Measurements from ENCODE around the gene VARS1.

VARS1 gene

GRCh38 chr6:31771992-31772358 is 23.6 kb downstream of the VARS1 start:
- DNase-seq (ENCODE audit: low read depth in 2 of 2): no peak

DNA sequence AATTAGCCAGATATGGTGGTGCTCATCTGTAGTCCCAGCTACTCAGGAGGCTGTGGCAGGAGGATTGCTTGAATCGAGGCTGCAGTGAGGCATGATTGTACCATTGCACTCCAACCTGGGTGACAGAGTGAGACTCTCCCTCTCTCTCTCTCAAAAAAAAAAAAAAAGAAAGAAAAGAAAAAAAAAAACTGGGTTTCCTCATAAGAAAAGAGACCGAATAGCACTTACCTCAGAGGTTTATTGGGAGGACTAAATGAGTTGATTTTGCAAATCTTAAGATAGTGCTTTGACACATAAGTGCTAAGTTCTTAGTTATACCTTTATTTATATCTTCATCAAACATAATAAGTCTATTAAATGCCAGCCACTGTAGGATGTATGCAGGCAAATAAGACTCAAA is 24.7 kb downstream of the VARS1 start:
- DNase-seq (ENCODE audit: low read depth in 2 of 2): no peak

DNA sequence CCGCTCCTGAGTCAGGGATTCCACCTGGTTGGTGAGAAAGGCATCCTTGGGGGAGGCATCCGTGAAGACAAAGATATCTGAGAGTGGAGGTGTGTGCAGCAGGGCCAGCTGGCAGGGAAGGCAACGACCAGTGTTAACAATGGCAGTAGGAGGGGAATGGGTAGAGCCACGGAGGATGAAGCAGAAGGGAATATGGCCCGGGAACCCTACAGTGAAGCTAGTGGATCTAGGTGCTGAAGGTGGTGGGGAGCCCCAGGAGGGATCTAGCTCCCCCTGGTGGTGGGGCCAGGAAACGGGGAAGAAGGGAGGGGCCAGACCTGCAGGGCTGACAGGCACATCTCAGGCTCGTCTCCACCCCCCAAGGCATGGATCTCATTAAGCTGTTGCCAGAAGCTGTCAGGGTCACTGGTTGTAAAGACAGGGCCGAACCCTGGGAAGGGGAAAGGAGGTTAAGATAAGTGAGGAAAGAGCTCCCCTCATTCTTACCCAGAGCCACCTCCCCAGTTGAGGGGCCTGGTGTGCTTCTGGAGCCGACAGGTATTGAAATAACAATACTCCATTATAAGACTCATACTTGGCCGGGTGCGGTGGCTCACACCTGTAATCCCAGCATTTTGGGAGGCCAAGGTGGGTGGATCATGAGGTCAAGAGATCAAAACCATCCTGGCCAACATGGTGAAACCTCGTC is 25.7 kb downstream of the VARS1 start:
- DNase-seq (ENCODE audit: low read depth in 2 of 2): peak; percentile 66 to 67

- no peak for DNase-seq (ENCODE audit: low read depth in 2 of 2)
Measured at GRCh38 chr6:31768363-31769257, 26.9 kb downstream of the VARS1 start.

DNA sequence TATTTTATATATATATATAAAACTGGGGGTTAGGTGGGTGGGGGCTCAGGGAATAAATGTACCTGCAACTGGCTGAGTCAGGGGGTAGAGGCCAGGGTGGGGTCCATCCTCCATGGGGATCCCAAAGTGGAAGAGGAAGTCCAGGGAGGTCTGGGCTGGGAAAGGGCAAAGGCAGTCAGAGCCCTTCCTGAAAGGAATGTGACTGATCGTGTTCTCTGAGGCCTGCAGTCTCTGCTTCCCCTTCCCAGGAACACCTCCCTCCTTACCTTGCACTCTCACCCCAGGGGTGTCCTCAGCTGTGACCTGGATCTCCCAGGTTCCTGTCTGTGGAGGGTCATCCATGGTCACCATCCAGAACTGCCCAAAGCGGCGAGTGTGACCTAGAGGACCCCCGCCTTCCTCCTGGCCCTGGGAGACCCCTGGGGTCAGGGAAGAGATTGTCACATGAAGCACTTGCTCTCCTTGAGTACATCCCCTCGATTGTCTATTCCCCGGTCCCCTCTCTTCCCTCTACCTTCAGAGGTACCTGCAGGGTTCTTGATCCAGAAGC is 28.4 kb downstream of the VARS1 start:
- no peak for DNase-seq (ENCODE audit: low read depth in 2 of 2)

DNA sequence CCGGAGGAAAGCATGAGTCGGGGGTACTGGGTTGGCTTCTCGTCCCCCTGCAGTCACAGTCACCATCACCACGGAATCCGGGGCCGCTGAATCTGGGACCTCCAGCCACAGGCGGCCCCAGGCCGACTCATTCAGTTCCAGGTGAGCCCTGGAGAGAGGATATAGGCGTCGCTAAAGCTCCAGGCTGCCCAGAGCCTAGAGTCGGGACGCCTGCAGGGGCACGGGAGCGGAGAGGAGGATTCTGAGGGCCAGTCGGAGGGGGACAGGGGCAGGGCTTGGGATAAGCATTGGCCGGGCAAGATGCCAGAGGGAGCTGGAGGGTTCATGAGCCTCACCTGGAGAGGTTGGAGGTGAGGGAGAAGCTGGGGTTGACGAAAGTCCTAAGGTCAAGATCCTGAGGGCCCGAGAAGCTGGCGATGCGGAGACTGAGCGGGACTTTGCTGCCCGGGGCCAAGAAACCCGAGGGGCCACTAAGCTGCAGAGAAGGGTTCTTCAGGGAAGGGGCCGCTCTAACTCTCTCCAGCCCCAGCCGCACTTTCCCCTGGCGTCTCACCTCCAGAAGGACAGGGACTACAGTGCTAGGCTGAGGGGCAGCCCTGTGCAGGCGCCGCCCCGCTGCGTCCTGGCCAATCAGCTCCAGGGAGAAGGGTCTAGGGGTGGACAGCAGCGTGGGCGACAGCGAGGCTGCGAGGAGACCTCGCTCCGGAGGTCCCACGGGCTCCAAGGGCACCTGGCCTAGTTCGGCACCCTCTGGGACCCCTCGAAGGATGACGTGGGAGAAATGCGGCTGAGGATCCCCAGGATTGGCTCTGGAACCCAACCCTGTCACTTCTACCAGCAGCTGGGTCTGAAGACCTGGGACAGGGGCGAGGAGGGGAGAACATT is 29.4 kb downstream of the VARS1 start:
- no peak for DNase-seq (ENCODE audit: low read depth in 2 of 2)

GRCh38 chr6:31765559-31765909 is 30.0 kb downstream of the VARS1 start:
- no peak for DNase-seq (ENCODE audit: low read depth in 2 of 2)

GRCh38 chr6:31764198-31764597 is 31.4 kb downstream of the VARS1 start:
- no peak for DNase-seq (ENCODE audit: low read depth in 2 of 2)

DNA sequence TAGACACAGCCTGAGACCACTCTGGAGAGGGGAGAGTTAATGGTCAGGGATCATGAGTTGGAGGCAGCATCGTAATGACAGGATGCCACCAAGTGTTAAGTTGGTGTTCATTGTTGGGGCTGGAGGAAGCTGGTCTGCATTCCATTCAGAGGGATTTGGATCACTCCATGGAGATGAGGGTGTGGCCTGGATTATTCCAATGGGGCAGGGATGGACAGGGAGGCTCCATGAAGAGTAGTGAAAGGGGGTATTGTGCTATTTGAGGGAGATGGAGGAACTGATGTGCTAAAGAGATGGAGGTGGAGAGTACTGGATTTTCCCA is 32.0 kb downstream of the VARS1 start:
- no peak for DNase-seq (ENCODE audit: low read depth in 2 of 2)

DNA sequence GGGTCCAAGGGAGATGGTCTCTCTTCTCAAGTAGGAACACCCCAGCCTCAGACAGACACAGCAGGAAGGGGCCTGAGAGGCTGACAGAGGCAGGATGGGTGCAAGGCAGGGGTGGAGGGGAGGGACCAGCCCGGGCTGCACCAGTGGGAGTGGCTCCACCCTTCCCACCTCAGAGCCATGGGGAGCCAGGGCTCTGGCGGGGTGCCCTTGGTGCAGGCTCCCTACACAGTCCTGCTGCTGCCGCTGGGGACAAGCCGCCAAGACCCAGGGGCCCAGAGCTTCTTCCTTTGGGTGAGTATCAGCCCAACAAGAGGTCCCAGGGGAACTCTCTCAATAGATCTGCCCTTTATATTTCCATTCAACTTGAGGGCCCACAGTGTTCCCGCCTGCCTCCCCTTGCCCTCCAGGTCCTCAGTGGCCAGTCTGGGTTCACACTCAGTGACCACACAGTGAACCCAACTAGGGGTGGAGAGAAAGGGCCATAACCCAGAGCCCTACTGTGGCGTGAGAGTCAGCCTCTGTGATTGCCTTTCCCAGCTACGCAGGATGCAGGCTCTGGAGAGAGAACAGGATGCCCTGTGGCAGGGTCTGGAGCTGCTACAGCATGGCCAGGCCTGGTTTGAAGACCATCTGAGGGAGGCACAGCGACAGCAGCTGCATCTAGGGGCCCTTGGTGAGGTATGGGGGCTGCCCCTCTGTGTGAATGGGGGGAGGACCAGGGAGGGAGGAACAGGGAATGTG is 32.5 kb downstream of the VARS1 start:
- DNase-seq (ENCODE audit: low read depth in 2 of 2): no peak

- no peak for DNase-seq (ENCODE audit: low read depth in 2 of 2)
Measured at GRCh38 chr6:31762356-31762755, 33.2 kb downstream of the VARS1 start, which contains the start of gene SAPCD1. SAPCD1 (plus strand) TSS chr6:31762656; CDS start chr6:31763055, 399 bp downstream.

- no peak for DNase-seq (ENCODE audit: low read depth in 2 of 2)
Measured at GRCh38 chr6:31761343-31761742, 34.2 kb downstream of the VARS1 start.

DNA sequence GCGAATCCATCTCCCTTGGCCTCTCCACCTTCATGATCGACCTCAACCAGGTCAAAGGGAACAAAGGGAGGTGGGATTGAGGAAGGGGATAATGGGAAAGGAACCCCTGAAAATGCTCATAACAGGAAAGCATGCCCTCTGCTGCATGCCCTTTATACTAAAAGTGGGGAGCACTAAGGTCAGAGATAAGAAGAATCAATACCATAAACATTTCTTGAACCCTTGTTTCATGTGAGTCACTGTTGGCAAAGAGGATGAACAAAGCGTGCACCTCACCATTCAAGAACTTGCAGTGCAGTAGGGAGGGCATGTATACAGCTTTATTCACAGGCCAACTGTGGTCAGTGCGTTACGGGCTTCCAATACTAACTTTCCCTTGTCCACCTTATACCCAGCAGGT is 34.8 kb downstream of the VARS1 start:
- no peak for DNase-seq (ENCODE audit: low read depth in 2 of 2)

GRCh38 chr6:31758281-31758680 is 37.3 kb downstream of the VARS1 start:
- no peak for DNase-seq (ENCODE audit: low read depth in 2 of 2)

- DNase-seq (ENCODE audit: low read depth in 2 of 2): no peak
Measured at GRCh38 chr6:31752739-31753319, 42.7 kb downstream of the VARS1 start.

DNA sequence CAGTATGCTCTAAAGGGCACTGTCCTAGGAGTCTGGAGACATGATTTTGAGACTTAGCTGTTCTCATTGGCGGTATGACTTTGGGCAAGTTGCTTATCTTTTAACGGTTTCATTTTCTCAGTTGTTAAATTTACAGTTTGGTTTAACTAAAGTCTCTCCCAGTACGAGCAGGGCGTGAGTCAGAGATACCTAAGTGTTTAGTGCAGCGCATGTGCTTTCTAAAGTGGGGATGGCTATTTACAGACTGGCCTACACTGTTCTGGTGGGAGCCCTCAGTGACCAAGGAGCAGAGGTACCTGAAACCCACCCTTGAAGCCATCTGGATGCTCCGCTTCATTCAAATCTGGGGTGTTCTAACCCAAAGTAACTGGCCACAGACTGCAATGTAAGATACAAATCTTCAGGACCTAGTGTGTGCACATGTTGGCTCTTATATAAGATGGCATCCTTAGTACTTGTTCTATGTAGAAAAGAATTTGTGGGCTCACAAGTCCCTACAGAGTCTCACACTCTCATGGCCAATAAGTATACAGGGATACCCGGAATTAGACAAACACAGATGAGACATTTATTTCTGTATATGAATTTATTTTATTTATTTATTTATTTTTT is 45.0 kb downstream of the VARS1 start:
- DNase-seq (ENCODE audit: low read depth in 2 of 2): no peak

DNA sequence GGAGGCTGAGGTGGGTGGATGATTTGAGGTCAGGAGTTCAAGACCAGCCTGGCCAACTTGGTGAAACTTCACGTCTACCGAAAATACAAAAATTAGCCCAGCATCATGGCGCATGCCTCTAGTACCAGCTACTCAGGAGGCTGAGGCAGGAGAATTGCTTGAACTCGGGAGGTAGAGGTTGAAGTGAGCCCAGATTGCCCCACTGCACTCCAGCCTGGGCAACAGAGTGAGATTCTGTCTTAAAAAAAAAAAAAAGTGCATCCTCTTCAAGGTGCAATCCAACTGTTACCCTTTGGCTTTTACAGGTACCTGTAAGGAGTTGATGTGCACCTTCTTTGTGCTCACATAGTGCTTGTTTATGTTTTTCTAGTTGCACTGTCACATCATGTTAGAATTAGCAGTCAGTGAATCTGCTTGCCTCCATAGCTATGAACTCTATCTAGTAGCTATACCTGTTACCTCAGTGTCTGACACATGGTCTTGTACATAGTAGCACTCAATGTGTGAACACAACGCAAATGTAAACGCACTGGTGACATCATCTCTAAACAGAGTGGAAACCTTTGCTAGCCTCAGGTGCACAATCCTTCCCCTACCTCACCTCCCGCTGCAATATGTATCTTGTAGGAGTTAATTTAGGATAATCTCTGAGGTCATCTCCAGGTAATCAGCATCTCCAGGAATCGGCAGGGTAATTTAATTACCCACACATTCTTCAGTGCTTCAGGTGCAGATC is 46.1 kb downstream of the VARS1 start:
- no peak for DNase-seq (ENCODE audit: low read depth in 2 of 2)

Data from stimulated activated CD4-positive, alpha-beta T cell treated with anti-CD3 and anti-CD28 coated beads, Interleukin-1b, Interleukin-23, amount 100 ng/mL, for 1 hour (primary cell).